ENCODE results near the gene RARG.
"Not testable (repeated sequence)": the region's sequence is repeated elsewhere in the genome, so short reads cannot be mapped to it uniquely, and the experiment has no call there.

The RARG gene

DNA sequence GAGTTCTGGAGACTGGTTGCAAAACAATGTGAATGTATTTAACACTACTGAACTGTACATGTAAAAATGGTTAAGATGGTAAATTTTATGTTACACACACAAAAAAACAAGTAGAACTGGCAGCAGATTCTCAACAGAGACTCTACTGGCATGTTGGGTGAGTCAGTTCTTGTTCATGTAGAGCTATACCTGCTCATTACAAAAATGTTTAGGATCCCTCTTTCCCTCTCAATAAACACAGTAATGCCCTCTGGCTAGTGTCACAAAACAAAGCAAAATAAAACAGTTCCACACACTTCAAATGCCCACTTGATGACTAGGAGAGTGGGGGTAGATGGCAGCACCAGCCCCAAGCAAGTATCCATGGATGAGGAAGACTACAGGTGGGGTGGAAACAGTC, 65.2 kb downstream of the RARG start:
- no peak for DNase-seq

DNA sequence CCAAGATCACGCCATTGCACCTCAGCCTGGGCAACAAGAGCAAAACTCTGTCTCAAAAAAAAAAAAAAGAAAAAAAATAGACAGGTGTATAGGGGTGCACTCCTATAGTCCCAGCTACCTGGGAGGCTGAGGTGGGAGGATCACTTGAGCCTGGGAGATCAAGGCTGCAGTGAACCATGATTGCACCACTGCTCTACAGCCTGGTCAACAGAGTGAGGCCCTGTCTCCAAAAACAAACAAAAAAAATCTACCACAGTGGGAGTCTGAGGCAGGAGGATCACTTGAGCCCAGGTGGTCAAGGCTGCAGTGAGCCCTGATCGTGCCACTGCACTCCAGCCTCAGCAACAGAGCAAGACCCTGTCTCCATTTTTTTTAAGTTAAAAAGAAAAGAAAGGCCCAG, 69.0 kb downstream of the RARG start:
- not testable (repeated sequence) for DNase-seq

DNA sequence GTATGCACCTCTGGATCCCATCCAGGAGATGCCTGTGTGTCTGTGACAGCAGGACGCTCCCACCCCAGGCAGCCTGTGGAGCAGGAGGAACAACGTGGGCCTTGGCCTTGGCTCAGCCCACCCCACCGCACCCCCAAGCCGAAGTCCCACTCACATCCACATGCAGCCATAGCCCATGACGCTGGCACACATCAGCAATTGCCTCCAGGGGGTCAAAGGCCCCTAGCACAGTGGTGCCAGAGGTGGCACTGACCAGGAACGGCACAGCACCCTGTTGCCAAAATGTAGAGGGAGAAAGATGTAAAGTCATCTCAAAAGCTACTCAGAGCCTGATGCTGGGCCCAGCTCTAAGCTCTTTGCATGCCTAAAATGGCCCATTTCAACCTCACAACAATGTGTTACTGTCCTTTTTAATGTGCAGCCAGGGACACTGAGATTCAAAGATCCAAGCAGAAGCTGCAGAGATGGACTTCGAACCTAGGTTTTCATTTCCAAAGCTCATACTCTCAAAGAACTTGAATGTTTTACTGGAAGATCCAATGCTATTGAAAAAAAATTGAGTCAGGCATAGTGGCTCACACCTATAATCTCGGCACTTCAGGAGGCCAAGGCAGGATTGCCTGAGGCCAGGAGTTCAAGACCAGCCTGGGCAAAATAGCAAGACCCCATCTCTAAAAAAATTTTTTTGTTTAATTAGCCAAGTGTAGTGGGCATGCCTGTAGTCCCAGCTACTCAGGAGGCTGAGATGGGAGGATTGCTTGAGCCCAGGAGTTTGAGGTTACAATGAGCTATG, 70.7 kb downstream of the RARG start:
- DNase-seq: no peak

DNA sequence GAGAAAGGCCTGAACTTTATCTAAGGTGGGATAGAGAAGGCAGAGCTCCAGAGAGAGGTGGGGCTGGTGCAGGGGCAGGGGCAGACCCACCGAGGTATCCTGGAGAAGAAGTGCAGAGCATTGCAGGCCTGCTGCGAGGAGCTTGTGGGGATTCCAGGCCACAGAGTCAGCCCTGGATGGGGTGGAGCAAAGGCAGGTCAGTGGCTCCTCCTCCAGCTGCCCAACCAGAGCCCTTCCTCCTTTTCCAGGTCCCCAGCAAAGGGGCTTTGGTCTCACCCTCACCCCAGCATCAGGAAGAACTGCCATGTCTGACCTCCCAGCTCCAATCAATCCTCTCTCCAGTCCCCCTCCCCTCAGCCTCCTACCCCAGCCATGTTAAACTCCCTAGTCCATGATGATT, 71.3 kb downstream of the RARG start:
- no peak for DNase-seq
